CD8-positive, alpha-beta memory T cell (primary cell): Measurements from ENCODE around the gene WDCP. TPM values are rescaled to one million over a fixed set of nuclear protein-coding genes. Genes with fewer than 3 reads are reported as not detected.
"Not testable (repeated sequence)": the region's sequence is repeated elsewhere in the genome, so short reads cannot be mapped to it uniquely, and the experiment has no call there.

Experiments
- CTCF ChIA-PET: fragments of 350-600 bp; sonication (Branson Sonifier 250); formaldehyde crosslinking; loops from one replicate; lab custom pipeline; 2021; ENCODE audit warnings: antibody characterized with exemption; lab: Charles Lee
- POLR2A ChIA-PET: fragments of 350-600 bp; sonication (Branson Sonifier 250); formaldehyde crosslinking; loops from one replicate; lab custom pipeline; 2021; ENCODE audit warnings: antibody characterized with exemption; lab: Charles Lee
- DNase-seq, 5 donors: peaks; one replicate each; pipeline versions ENCODE4 v3.0.0 to v3.0.0-alpha.2; 2020 to 2022; ENCODE audit warnings: mixed read lengths in 1 of 5
- H3K27ac ChIP-seq: one replicate; pipeline ENCODE4 v1.7.0; 2013; ENCODE audit warnings: low read depth, mild to moderate bottlenecking, low read length, moderate library complexity
- H3K27me3 ChIP-seq: 2 replicates; pipeline ENCODE4 v1.7.0; 2013; ENCODE audit warnings: low read length, mild to moderate bottlenecking; ENCODE audit not compliant: insufficient read depth, poor library complexity, severe bottlenecking
- H3K36me3 ChIP-seq: 2 replicates; pipeline ENCODE4 v1.7.0; 2013; ENCODE audit warnings: mild to moderate bottlenecking, low read length, moderate library complexity; ENCODE audit not compliant: insufficient read depth
- H3K4me1 ChIP-seq: 2 replicates; pipeline ENCODE4 v1.7.0; 2013; ENCODE audit warnings: mild to moderate bottlenecking, low read length, moderate library complexity; ENCODE audit not compliant: insufficient read depth
- H3K4me3 ChIP-seq: 2 replicates; pipeline ENCODE4 v1.7.0; 2013; ENCODE audit warnings: mild to moderate bottlenecking, low read length
- H3K9me3 ChIP-seq: 2 replicates; pipeline ENCODE4 v1.7.0; 2013; ENCODE audit warnings: mild to moderate bottlenecking, low read length
- H3K27ac Mint-ChIP-seq, 8 donors: one replicate each; pipeline ENCODE4 v1.8.0; 2020 to 2021; ENCODE audit warnings: mixed read lengths in 8 of 8, mild to moderate bottlenecking in 6 of 8, inconsistent platforms in 3 of 8, moderate library complexity in 3 of 8
- H3K27me3 Mint-ChIP-seq, 2 donors: one replicate each; pipeline ENCODE4 v1.8.0; 2020 to 2021; ENCODE audit warnings: mixed read lengths in 2 of 2, mild to moderate bottlenecking in 1 of 2, moderate library complexity in 1 of 2
- H3K36me3 Mint-ChIP-seq, 3 donors: one replicate each; pipeline ENCODE4 v1.8.0; 2020 to 2021; ENCODE audit warnings: mixed read lengths in 3 of 3, inconsistent platforms in 1 of 3, mild to moderate bottlenecking in 1 of 3
- H3K4me1 Mint-ChIP-seq, 3 donors: one replicate each; pipeline ENCODE4 v1.8.0; 2020 to 2021; ENCODE audit warnings: mixed read lengths in 3 of 3, inconsistent platforms in 1 of 3, mild to moderate bottlenecking in 1 of 3
- H3K4me3 Mint-ChIP-seq, 7 donors: one replicate each; pipeline ENCODE4 v1.8.0; 2020 to 2021; ENCODE audit warnings: mixed read lengths in 7 of 7, mild to moderate bottlenecking in 6 of 7, moderate library complexity in 4 of 7, inconsistent platforms in 2 of 7
- H3K9me3 Mint-ChIP-seq, 5 donors: one replicate each; pipeline ENCODE4 v1.8.0; 2020 to 2022; ENCODE audit warnings: mixed read lengths in 5 of 5, mild to moderate bottlenecking in 3 of 5, moderate library complexity in 2 of 5, inconsistent platforms in 1 of 5
- polyA plus RNA-seq: library from polyadenylated mRNA; unstranded; fragments of 300-500 nt; fragmentation: Illumina TruSeq; gene quantifications from one replicate; pipeline ENCODE4 v1.2.3, GENCODE V29; 2021
- total RNA-seq, 2 experiments: library from RNA; stranded (reverse); gene quantifications; one replicate each; pipeline ENCODE4 v1.2.3, GENCODE V29; 2021

Gene WDCP
- total and polyA plus RNA-seq, 3 experiments from 2014 or later = 4.3 to 31.9 (median 29.4) TPM

- H3K27ac ChIP-seq = no peak overlapping the region
- Mint-ChIP-seq H3K4me1 (peaks cover 28 to 42% (median 40%) of the 10 kb centered on the region in 3 donors), H3K9me3 (no peaks in the 10 kb centered on the region), H3K27me3 (no peaks in the 10 kb centered on the region), H3K27ac (peak overlapping the region in 5 of 8 donors; percentile 31 to 97 (median 95)), H3K4me3 (peak overlapping the region; percentile 87 to 98 (median 93)), H3K36me3 (peaks cover 0 to 3% (median 0%) of the 10 kb centered on the region in 3 donors)
- ChIA-PET CTCF (interaction anchor here (0.7 to 2.7 kb wide), 4 partner anchors 22 to 122 kb away, joined by 3 to 16 read pairs (median 8); partner anchors contain the start of genes ATAD2B and TP53I3), POLR2A (interaction anchor here (0.7 to 2.3 kb wide), 5 partner anchors 26 to 121 kb away, joined by 3 to 27 read pairs (median 4); partner anchors contain the start of genes ATAD2B, SF3B6, TP53I3 and UBXN2A)
- H3K4me3 ChIP-seq = peak overlapping the region; percentile 29
- peaks cover 22% of the 10 kb centered on the region for H3K4me1 ChIP-seq
- no peaks in the 10 kb centered on the region for H3K36me3 ChIP-seq
- no peak for DNase-seq
- peaks cover 7% of the 10 kb centered on the region for H3K27me3 ChIP-seq
- no peaks in the 10 kb centered on the region for H3K9me3 ChIP-seq
These were observed 477 bp upstream of the WDCP start for GRCh38 chr2:24047703-24048033.

GRCh38 chr2:24046599-24046929 lies 627 bp downstream of the WDCP start:
- H3K27ac ChIP-seq = peak overlapping the region; percentile 36
- H3K4me3 Mint-ChIP-seq = peak overlapping the region; percentile 87 to 98 (median 93)
- no peaks in the 10 kb centered on the region for H3K9me3 Mint-ChIP-seq
- peaks cover 22% of the 10 kb centered on the region for H3K4me1 ChIP-seq
- ChIA-PET CTCF (interaction anchor here (1.8 to 2.7 kb wide), 2 partner anchors 38 to 119 kb away, joined by 14 to 16 read pairs; partner anchors contain the start of genes ATAD2B and TP53I3), POLR2A (interaction anchor here (1.4 to 2.3 kb wide), 3 partner anchors 27 to 120 kb away, joined by 3 to 27 read pairs (median 23); partner anchors contain the start of genes ATAD2B and SF3B6)
- H3K9me3 ChIP-seq = no peaks in the 10 kb centered on the region
- peaks cover 28 to 42% (median 40%) of the 10 kb centered on the region in 3 donors for H3K4me1 Mint-ChIP-seq
- peaks cover 7% of the 10 kb centered on the region for H3K27me3 ChIP-seq
- H3K27me3 Mint-ChIP-seq = no peaks in the 10 kb centered on the region
- H3K36me3 Mint-ChIP-seq = peaks cover 0 to 3% (median 0%) of the 10 kb centered on the region in 3 donors
- H3K4me3 ChIP-seq = peak overlapping the region; percentile 70
- peak overlapping the region in 5 of 8 donors; percentile 92 to 97 (median 94) for H3K27ac Mint-ChIP-seq
- DNase-seq = no peak
- H3K36me3 ChIP-seq = no peaks in the 10 kb centered on the region

GRCh38 chr2:24045511-24046508 lies 1.4 kb downstream of the WDCP start:
- H3K27ac ChIP-seq = no peak overlapping the region
- H3K9me3 ChIP-seq = no peaks in the 10 kb centered on the region
- CTCF ChIA-PET = interaction anchor here (0.6 to 2.7 kb wide), 3 partner anchors 38 to 291 kb away, joined by 3 to 14 read pairs (median 3); partner anchors contain the start of gene TP53I3
- Mint-ChIP-seq H3K36me3 (peaks cover 0 to 5% (median 0%) of the 10 kb centered on the region in 3 donors), H3K27me3 (no peaks in the 10 kb centered on the region), H3K4me3 (peak overlapping the region; percentile 81 to 98 (median 93)), H3K4me1 (peaks cover 28 to 42% (median 40%) of the 10 kb centered on the region in 3 donors), H3K27ac (peak overlapping the region in 1 of 8 donors; percentile 52), H3K9me3 (no peaks in the 10 kb centered on the region)
- peaks cover 22% of the 10 kb centered on the region for H3K4me1 ChIP-seq
- POLR2A ChIA-PET = interaction anchor here (2.3 kb wide), 2 partner anchors 31 to 119 kb away, joined by 23 to 27 read pairs; partner anchors contain the start of genes ATAD2B and SF3B6
- no peak for DNase-seq
- peak overlapping the region; percentile 1 for H3K4me3 ChIP-seq
- no peaks in the 10 kb centered on the region for H3K36me3 ChIP-seq
- H3K27me3 ChIP-seq = peaks cover 6% of the 10 kb centered on the region

GRCh38 chr2:24043133-24043532 lies 4.1 kb downstream of the WDCP start:
- H3K4me3 ChIP-seq, H3K27ac ChIP-seq, H3K9me3 Mint-ChIP-seq, DNase-seq, H3K27me3 ChIP-seq, H3K27me3 Mint-ChIP-seq, H3K36me3 ChIP-seq, H3K4me3 Mint-ChIP-seq, POLR2A ChIA-PET, CTCF ChIA-PET, H3K9me3 ChIP-seq: not testable (repeated sequence)
- Mint-ChIP-seq H3K27ac (peak overlapping the region in 1 of 8 donors; percentile 9), H3K4me1 (peaks cover 24 to 37% (median 32%) of the 10 kb centered on the region in 3 donors), H3K36me3 (peaks cover 0 to 22% (median 3%) of the 10 kb centered on the region in 3 donors)
- peaks cover 13% of the 10 kb centered on the region for H3K4me1 ChIP-seq

GRCh38 chr2:24040511-24040910 lies 6.7 kb downstream of the WDCP start:
- peaks cover 0 to 33% (median 12%) of the 10 kb centered on the region in 3 donors for H3K36me3 Mint-ChIP-seq
- no peaks in the 10 kb centered on the region for H3K9me3 Mint-ChIP-seq
- Histone ChIP-seq H3K4me3 (no peak overlapping the region), H3K36me3 (peaks cover 13% of the 10 kb centered on the region), H3K27ac (no peak overlapping the region), H3K4me1 (no peaks in the 10 kb centered on the region), H3K27me3 (no peaks in the 10 kb centered on the region), H3K9me3 (no peaks in the 10 kb centered on the region)
- peaks cover 14 to 30% (median 27%) of the 10 kb centered on the region in 3 donors for H3K4me1 Mint-ChIP-seq
- no peak for DNase-seq
- H3K27me3 Mint-ChIP-seq = no peaks in the 10 kb centered on the region
- H3K4me3 Mint-ChIP-seq = no peak overlapping the region
- H3K27ac Mint-ChIP-seq = no peak overlapping the region
- CTCF ChIA-PET = interaction anchor here (1.5 kb wide), 1 partner anchor 44 kb away, joined by 3 read pairs; the partner anchor contains the start of gene TP53I3
- POLR2A ChIA-PET = no interaction called here

- POLR2A ChIA-PET = no interaction called here
- peaks cover 13% of the 10 kb centered on the region for H3K36me3 ChIP-seq
- H3K27me3 ChIP-seq = no peaks in the 10 kb centered on the region
- DNase-seq = no peak
- peaks cover 13 to 29% (median 25%) of the 10 kb centered on the region in 3 donors for H3K4me1 Mint-ChIP-seq
- H3K9me3 Mint-ChIP-seq = no peaks in the 10 kb centered on the region
- no peak overlapping the region for H3K4me3 ChIP-seq
- peaks cover 0 to 35% (median 12%) of the 10 kb centered on the region in 3 donors for H3K36me3 Mint-ChIP-seq
- H3K27me3 Mint-ChIP-seq = no peaks in the 10 kb centered on the region
- no peaks in the 10 kb centered on the region for H3K9me3 ChIP-seq
- H3K27ac ChIP-seq = no peak overlapping the region
- no peaks in the 10 kb centered on the region for H3K4me1 ChIP-seq
- H3K27ac Mint-ChIP-seq = no peak overlapping the region
- no peak overlapping the region for H3K4me3 Mint-ChIP-seq
- CTCF ChIA-PET = no interaction called here
These were observed 8.2 kb downstream of the WDCP start for GRCh38 chr2:24038786-24039499.

- Mint-ChIP-seq H3K27ac (no peak overlapping the region), H3K27me3 (no peaks in the 10 kb centered on the region), H3K4me3 (no peak overlapping the region), H3K9me3 (no peaks in the 10 kb centered on the region), H3K4me1 (no peaks in the 10 kb centered on the region), H3K36me3 (peaks cover 9 to 79% (median 21%) of the 10 kb centered on the region in 3 donors)
- POLR2A ChIA-PET = no interaction called here
- no peaks in the 10 kb centered on the region for H3K4me1 ChIP-seq
- no peaks in the 10 kb centered on the region for H3K9me3 ChIP-seq
- H3K4me3 ChIP-seq = no peak overlapping the region
- peaks cover 17% of the 10 kb centered on the region for H3K36me3 ChIP-seq
- H3K27ac ChIP-seq = no peak overlapping the region
- DNase-seq = no peak
- CTCF ChIA-PET = interaction anchor here (1.1 to 1.2 kb wide), 2 partner anchors 11 to 58 kb away, joined by 3 to 4 read pairs; partner anchors contain the start of gene TP53I3
- no peaks in the 10 kb centered on the region for H3K27me3 ChIP-seq
These were observed 21.0 kb downstream of the WDCP start for GRCh38 chr2:24026233-24026632.
